Neural cell (in vitro differentiated cells): Measurements from ENCODE around the gene MIAT. TPM values are rescaled to one million over a fixed set of nuclear protein-coding genes. Genes with fewer than 3 reads are reported as not detected.

Source experiments
- H2AFZ ChIP-seq: fragments of 200-600, 300-800 bp; sonication (generic), shearing (Covaris generic); 2 replicates; pipeline ENCODE4 v1.6.0; 2014; ENCODE audit warnings: low read depth, mild to moderate bottlenecking, antibody characterized with exemption, low read length, moderate library complexity
- H3F3A ChIP-seq: fragments of 200-600 bp; shearing (Covaris generic); 2 replicates; pipeline ENCODE4 v1.6.1; 2016; ENCODE audit warnings: mild to moderate bottlenecking, moderate library complexity, mixed read lengths, antibody characterized with exemption, low read length; ENCODE audit not compliant: insufficient read depth, poor library complexity, severe bottlenecking
- H3K27ac ChIP-seq: fragments of 200-600, 300-800 bp; sonication (generic), shearing (Covaris generic); 2 replicates; pipeline ENCODE4 v1.5.1; 2014; ENCODE audit warnings: mild to moderate bottlenecking, low read length, moderate library complexity
- H3K27me3 ChIP-seq: fragments of 300-800, 200-600 bp; sonication (generic), shearing (Covaris generic); 2 replicates; pipeline ENCODE4 v1.6.0; 2014; ENCODE audit warnings: mild to moderate bottlenecking, low read depth, low read length, moderate library complexity; ENCODE audit not compliant: insufficient read depth
- H3K36me3 ChIP-seq: fragments of 300-800, 200-600 bp; sonication (generic), shearing (Covaris generic); 2 replicates; pipeline ENCODE4 v1.5.1; 2014; ENCODE audit warnings: mild to moderate bottlenecking, antibody characterized with exemption, low read length, moderate library complexity; ENCODE audit not compliant: insufficient read depth
- H3K4me2 ChIP-seq: fragments of 300-800, 200-600 bp; sonication (generic), shearing (Covaris generic); 2 replicates; pipeline ENCODE4 v1.6.0; 2014; ENCODE audit warnings: mild to moderate bottlenecking, low read length
- H3K4me3 ChIP-seq: fragments of 300-800, 200-600 bp; sonication (generic), shearing (Covaris generic); 2 replicates; pipeline ENCODE4 v1.5.1; 2014; ENCODE audit warnings: mild to moderate bottlenecking, low read length, moderate library complexity
- H3K79me2 ChIP-seq: fragments of 200-600 bp; shearing (Covaris generic); replicated peaks from 2 replicates; pipeline ENCODE4 v1.6.0; 2014; ENCODE audit warnings: mild to moderate bottlenecking, low read length, moderate library complexity; ENCODE audit not compliant: insufficient read depth
- H3K9ac ChIP-seq: fragments of 300-800, 200-600 bp; sonication (generic), shearing (Covaris generic); 2 replicates; pipeline ENCODE4 v1.6.1; 2016; ENCODE audit warnings: mild to moderate bottlenecking, low read length, mixed read lengths
- H3K9me2 ChIP-seq: fragments of 200-600 bp; shearing (Covaris generic); 2 replicates; pipeline ENCODE4 v1.6.1; 2016; ENCODE audit warnings: mild to moderate bottlenecking, low read length, mixed read lengths; ENCODE audit not compliant: insufficient read depth
- H3K9me3 ChIP-seq: fragments of 200-600, 300-800 bp; sonication (generic), shearing (Covaris generic); 2 replicates; pipeline ENCODE4 v1.6.1; 2016; ENCODE audit warnings: mild to moderate bottlenecking, mixed run types, low read length, moderate library complexity, mixed read lengths
- H4K20me1 ChIP-seq: fragments of 200-600 bp; shearing (Covaris generic); 2 replicates; pipeline ENCODE4 v1.6.1; 2016; ENCODE audit warnings: mild to moderate bottlenecking, mixed run types; ENCODE audit not compliant: insufficient read depth
- CTCF ChIP-seq: fragments of 450-650 bp; IDR thresholded peaks from 2 replicates; pipeline ENCODE4 v1.5.1; 2014; ENCODE audit warnings: antibody characterized with exemption, mild to moderate bottlenecking, moderate library complexity; ENCODE audit not compliant: poor library complexity, severe bottlenecking
- EP300 ChIP-seq: fragments of 450-650 bp; conservative IDR thresholded peaks from 2 replicates; pipeline ENCODE4 v1.6.1; 2014; ENCODE audit warnings: antibody characterized with exemption, mild to moderate bottlenecking, moderate library complexity; ENCODE audit not compliant: poor library complexity, severe bottlenecking
- EZH2 ChIP-seq: fragments of 200-600, 300-800 bp; shearing (Covaris generic), sonication (generic); IDR thresholded peaks from 2 replicates; pipeline ENCODE4 v1.6.1; 2014; ENCODE audit warnings: antibody characterized with exemption, low read length, borderline replicate concordance, mild to moderate bottlenecking; ENCODE audit not compliant: insufficient read depth, poor library complexity, severe bottlenecking
- MXI1 ChIP-seq: fragments of 450-650 bp; conservative IDR thresholded peaks from 2 replicates; pipeline ENCODE4 v1.6.1; 2014; ENCODE audit warnings: antibody characterized with exemption, mild to moderate bottlenecking; ENCODE audit not compliant: poor library complexity, severe bottlenecking
- POLR2AphosphoS5 ChIP-seq: IDR thresholded peaks from 2 replicates; pipeline ENCODE4 v1.6.1; 2012
- RAD21 ChIP-seq: fragments of 450-650 bp; conservative IDR thresholded peaks from 2 replicates; pipeline ENCODE4 v1.6.1; 2014; ENCODE audit warnings: antibody characterized with exemption, mild to moderate bottlenecking, moderate library complexity
- REST ChIP-seq: IDR thresholded peaks from 2 replicates; pipeline ENCODE4 v1.6.1; 2012; ENCODE audit warnings: borderline replicate concordance
- SMC3 ChIP-seq: fragments of 450-650 bp; conservative IDR thresholded peaks from 2 replicates; pipeline ENCODE4 v1.6.1; 2014; ENCODE audit warnings: antibody characterized with exemption, mild to moderate bottlenecking, moderate library complexity; ENCODE audit not compliant: poor library complexity
- TAF1 ChIP-seq: IDR thresholded peaks from 2 replicates; pipeline ENCODE4 v1.6.1; 2012; ENCODE audit warnings: low read depth
- polyA plus RNA-seq: library from polyadenylated mRNA; depleted of rRNA; stranded (reverse); fragments of >200 nt; gene quantifications from 2 replicates; pipeline ENCODE4 v1.2.3, GENCODE V29; 2014

MIAT gene
- polyA plus RNA-seq, 1 donor from 2014 or later, result 529 TPM

- no peak for TF ChIP-seq POLR2AphosphoS5
Measured at GRCh38 chr22:26684168-26684567, 26.8 kb downstream of the MIAT start (continued).

- no peaks in the 10 kb centered on the region for H4K20me1 ChIP-seq
- no peak overlapping the region for H2AFZ ChIP-seq
- no peak overlapping the region for H3K4me3 ChIP-seq
- no peak for TF ChIP-seq EP300
- TF ChIP-seq RAD21, result no peak
- no peak for TF ChIP-seq EZH2
- no peak for TF ChIP-seq SMC3
- TF ChIP-seq TAF1, result no peak
- TF ChIP-seq REST, result no peak
- TF ChIP-seq MXI1, result no peak
- no peak for TF ChIP-seq POLR2AphosphoS5
- no peak for TF ChIP-seq CTCF
- H3K9me2 ChIP-seq, result no peaks in the 10 kb centered on the region
- no peak overlapping the region for H3K9ac ChIP-seq
- H3K27me3 ChIP-seq, result peaks cover 3% of the 10 kb centered on the region
- H3K36me3 ChIP-seq, result no peaks in the 10 kb centered on the region
- no peaks in the 10 kb centered on the region for H3F3A ChIP-seq
- H3K9me3 ChIP-seq, result peaks cover 3% of the 10 kb centered on the region
- no peak overlapping the region for H3K4me2 ChIP-seq
- H3K79me2 ChIP-seq, result no peaks in the 10 kb centered on the region
- H3K27ac ChIP-seq, result no peak overlapping the region
Measured at GRCh38 chr22:26685601-26686000, 28.2 kb downstream of the MIAT start.

- no peaks in the 10 kb centered on the region for H3K79me2 ChIP-seq
- no peak overlapping the region for H3K4me3 ChIP-seq
- TF ChIP-seq SMC3, result no peak
- TF ChIP-seq MXI1, result no peak
- no peak for TF ChIP-seq REST
- no peak for TF ChIP-seq CTCF
- no peak for TF ChIP-seq EZH2
- no peak for TF ChIP-seq RAD21
- TF ChIP-seq POLR2AphosphoS5, result no peak
- no peak for TF ChIP-seq EP300
- TF ChIP-seq TAF1, result no peak
- H3K27me3 ChIP-seq, result peaks cover 4% of the 10 kb centered on the region
- no peak overlapping the region for H3K4me2 ChIP-seq
- no peaks in the 10 kb centered on the region for H3K9me2 ChIP-seq
- no peaks in the 10 kb centered on the region for H3K9me3 ChIP-seq
- no peak overlapping the region for H3K9ac ChIP-seq
- no peak overlapping the region for H3K27ac ChIP-seq
- H3K36me3 ChIP-seq, result no peaks in the 10 kb centered on the region
- no peaks in the 10 kb centered on the region for H4K20me1 ChIP-seq
- no peak overlapping the region for H2AFZ ChIP-seq
- no peaks in the 10 kb centered on the region for H3F3A ChIP-seq
Measured at GRCh38 chr22:26687439-26687838, 30.1 kb downstream of the MIAT start.
